HEK293 (cell line): ENCODE results near the gene SPEF1.

Source experiments
- CTCF ChIA-PET: fragments of 350-600 bp; formaldehyde crosslinking; extraction: SDS; loops from one replicate; lab custom pipeline; 2021; ENCODE audit warnings: antibody characterized with exemption; lab: Yijun Ruan, JAX
- POLR2A ChIA-PET: fragments of 300-600 bp; formaldehyde crosslinking; extraction: SDS; loops from one replicate; lab custom pipeline; 2020; ENCODE audit warnings: antibody characterized with exemption, inconsistent platforms; lab: Yijun Ruan, JAX
- H3K27ac ChIP-seq: fragments of 200-500 bp; sonication (Bioruptor generic); 2 replicates; pipeline ENCODE4 v1.5.1; 2014; ENCODE audit warnings: low read depth, low read length, control low read depth, inconsistent platforms; ENCODE audit errors: extremely low read depth
- H3K36me3 ChIP-seq, 2 experiments: fragments of 200-500 bp in 1 of 2; sonication (Bioruptor generic) in 1 of 2; 1 replicate in 1 of 2; 2 replicates in 1 of 2; pipeline ENCODE4 v1.5.1; 2014 to 2017; ENCODE audit warnings: inconsistent platforms in 2 of 2, low read length in 2 of 2; ENCODE audit not compliant: control insufficient read depth in 2 of 2, insufficient read depth in 1 of 2
- H3K4me1 ChIP-seq: fragments of 200-500 bp; sonication (Bioruptor generic); 2 replicates; pipeline ENCODE4 v1.5.1; 2014; ENCODE audit warnings: mild to moderate bottlenecking, low read length, inconsistent platforms; ENCODE audit not compliant: control insufficient read depth, insufficient read depth
- H3K4me3 ChIP-seq: 2 replicates; pipeline ENCODE4 v1.5.1; 2011; ENCODE audit warnings: low read depth, mild to moderate bottlenecking, control low read depth, low read length, moderate library complexity
- H3K9me3 ChIP-seq: fragments of 200-500 bp; sonication (Bioruptor generic); 2 replicates; pipeline ENCODE4 v1.5.1; 2014; ENCODE audit warnings: low read depth, low read length, inconsistent platforms; ENCODE audit not compliant: control insufficient read depth, insufficient read depth
- ELK4 ChIP-seq: IDR thresholded peaks from 2 replicates; pipeline ENCODE4 v1.6.1; 2011; ENCODE audit warnings: mild to moderate bottlenecking, low read depth, low read length, borderline replicate concordance
- GLIS1 ChIP-seq: fragments of 450-650 bp; formaldehyde crosslinking; IDR thresholded peaks from 2 replicates; pipeline ENCODE4 v1.5.1; 2016; ENCODE audit warnings: missing biosample characterization, missing genetic modification characterization
- HOXC10 ChIP-seq: sonication (generic); formaldehyde crosslinking; IDR thresholded peaks from 2 replicates; pipeline ENCODE4 v1.8.1; 2023; ENCODE audit warnings: mild to moderate bottlenecking, missing genetic modification reagents
- KLF1 ChIP-seq: fragments of 450-650 bp; formaldehyde crosslinking; IDR thresholded peaks from 2 replicates; pipeline ENCODE4 v1.5.1; 2016; ENCODE audit warnings: missing biosample characterization, missing genetic modification characterization
- PRDM1 ChIP-seq: fragments of 450-650 bp; formaldehyde crosslinking; IDR thresholded peaks from 2 replicates; pipeline ENCODE4; 2016; ENCODE audit warnings: missing biosample characterization, missing genetic modification characterization
- REST ChIP-seq: fragments of 450-650 bp; formaldehyde crosslinking; IDR thresholded peaks from 2 replicates; pipeline ENCODE4 v1.5.1; 2016; ENCODE audit warnings: missing biosample characterization, missing genetic modification characterization
- ZBTB21 ChIP-seq: fragments of 450-650 bp; formaldehyde crosslinking; IDR thresholded peaks from 2 replicates; pipeline ENCODE4 v1.5.1; 2017; ENCODE audit warnings: missing biosample characterization, missing genetic modification characterization
- ZIC2 ChIP-seq: fragments of 450-650 bp; formaldehyde crosslinking; IDR thresholded peaks from 2 replicates; pipeline ENCODE4 v1.5.1; 2016; ENCODE audit warnings: missing biosample characterization, missing genetic modification characterization
- ZNF148 ChIP-seq: fragments of 450-650 bp; formaldehyde crosslinking; IDR thresholded peaks from 2 replicates; pipeline ENCODE4 v1.5.0; 2017; ENCODE audit warnings: missing biosample characterization, missing genetic modification characterization, borderline replicate concordance
- ZNF16 ChIP-seq: fragments of 450-650 bp; formaldehyde crosslinking; IDR thresholded peaks from 2 replicates; pipeline ENCODE4 v1.5.1; 2016; ENCODE audit warnings: low read depth, missing biosample characterization, missing genetic modification characterization
- ZNF221 ChIP-seq: fragments of 450-650 bp; formaldehyde crosslinking; IDR thresholded peaks from 2 replicates; pipeline ENCODE4 v1.5.1; 2017; ENCODE audit warnings: missing biosample characterization, missing genetic modification characterization, borderline replicate concordance
- ZNF341 ChIP-seq: fragments of 450-650 bp; formaldehyde crosslinking; IDR thresholded peaks from 2 replicates; pipeline ENCODE4; 2016; ENCODE audit warnings: low read depth, missing biosample characterization, missing genetic modification characterization
- ZNF404 ChIP-seq: fragments of 450-650 bp; formaldehyde crosslinking; IDR thresholded peaks from 2 replicates; pipeline ENCODE4 v1.5.1; 2017; ENCODE audit warnings: missing biosample characterization, missing genetic modification characterization
- ZNF488 ChIP-seq: fragments of 450-650 bp; formaldehyde crosslinking; IDR thresholded peaks from 2 replicates; pipeline ENCODE4 v1.5.1; 2016; ENCODE audit warnings: missing biosample characterization, missing genetic modification characterization
- ZNF510 ChIP-seq: fragments of 450-650 bp; formaldehyde crosslinking; IDR thresholded peaks from 2 replicates; pipeline ENCODE4 v1.5.1; 2018; ENCODE audit warnings: mild to moderate bottlenecking, missing genetic modification characterization, missing biosample characterization; ENCODE audit not compliant: insufficient replicate concordance
- ZNF555 ChIP-seq: fragments of 450-650 bp; formaldehyde crosslinking; conservative IDR thresholded peaks from 2 replicates; pipeline ENCODE4 v1.5.1; 2017; ENCODE audit warnings: missing biosample characterization, mild to moderate bottlenecking, missing genetic modification characterization, inconsistent platforms
- ZNF600 ChIP-seq: fragments of 450-650 bp; formaldehyde crosslinking; IDR thresholded peaks from 2 replicates; pipeline ENCODE4 v1.5.1; 2016; ENCODE audit warnings: missing biosample characterization, missing genetic modification characterization
- ZNF624 ChIP-seq: fragments of 450-650 bp; formaldehyde crosslinking; IDR thresholded peaks from 2 replicates; pipeline ENCODE4 v1.5.1; 2017; ENCODE audit warnings: missing biosample characterization, missing genetic modification characterization
- ZNF629 ChIP-seq: fragments of 450-650 bp; formaldehyde crosslinking; IDR thresholded peaks from 2 replicates; pipeline ENCODE4 v1.5.1; 2017; ENCODE audit warnings: missing biosample characterization, missing genetic modification characterization
- ZNF777 ChIP-seq: fragments of 450-650 bp; formaldehyde crosslinking; IDR thresholded peaks from 2 replicates; pipeline ENCODE4 v1.5.1; 2017; ENCODE audit warnings: missing biosample characterization, missing genetic modification characterization, borderline replicate concordance

SPEF1 gene

GRCh38 chr20:3731944-3732326, 49.3 kb downstream of the SPEF1 start:
- Histone ChIP-seq H3K36me3 (no peaks in the 10 kb centered on the region), H3K27ac (no peak overlapping the region), H3K9me3 (no peaks in the 10 kb centered on the region), H3K4me3 (no peak overlapping the region), H3K4me1 (peaks cover 10% of the 10 kb centered on the region)
- POLR2A ChIA-PET, result interaction anchor here (0.6 kb wide), 1 partner anchor 21 kb away, joined by 3 read pairs; no protein-coding TSS in a partner anchor
- TF ChIP-seq ZNF510 (tag by site-specific recombination) (no peak), ZNF404 (tag by site-specific recombination) (no peak), ZNF777 (tag by site-specific recombination) (no peak), ZNF16 (tag by site-specific recombination) (no peak), ZNF221 (tag by site-specific recombination) (no peak), HOXC10 (no peak), ZNF341 (tag by site-specific recombination) (no peak), ZNF555 (tag by site-specific recombination) (no peak)
- CTCF ChIA-PET, result interaction anchor here (1.0 to 3.4 kb wide), 2 partner anchors 10 to 22 kb away, joined by 4 to 14 read pairs; no protein-coding TSS in a partner anchor

- H3K9me3 ChIP-seq, result no peaks in the 10 kb centered on the region
- POLR2A ChIA-PET, result no interaction called here
- TF ChIP-seq PRDM1 (tag by site-specific recombination) (no peak), ZNF600 (peak; percentile 55)
- TF ChIP-seq, all 188 proteins: peak for 1
- CTCF ChIA-PET, result interaction anchor here (0.6 to 3.4 kb wide), 6 partner anchors 11 to 673 kb away, joined by 3 to 14 read pairs (median 4); no protein-coding TSS in a partner anchor
- Histone ChIP-seq H3K27ac (no peak overlapping the region), H3K4me1 (peaks cover 10% of the 10 kb centered on the region), H3K4me3 (no peak overlapping the region), H3K36me3 (no peaks in the 10 kb centered on the region)
Measured at GRCh38 chr20:3730803-3731672, 50.2 kb downstream of the SPEF1 start.

GRCh38 chr20:3729811-3730540, 51.3 kb downstream of the SPEF1 start:
- Histone ChIP-seq H3K9me3 (no peaks in the 10 kb centered on the region), H3K4me3 (no peak overlapping the region), H3K36me3 (no peaks in the 10 kb centered on the region), H3K4me1 (peaks cover 10% of the 10 kb centered on the region), H3K27ac (no peak overlapping the region)
- ChIA-PET CTCF (interaction anchor here (0.6 to 3.4 kb wide), 4 partner anchors 14 to 31 kb away, joined by 3 to 14 read pairs (median 6); no protein-coding TSS in a partner anchor), POLR2A (interaction anchor here (0.7 kb wide), 1 partner anchor 25 kb away, joined by 4 read pairs; no protein-coding TSS in a partner anchor)
- TF ChIP-seq GLIS1 (tag by site-specific recombination), result peak; percentile 76
- no peak for TF ChIP-seq ZNF488
- TF ChIP-seq REST (tag by site-specific recombination), result no peak
- peak; percentile 39; the same call in 1 of the 2 replicates for TF ChIP-seq ZIC2 (tag by site-specific recombination)
- TF ChIP-seq ZNF629 (tag by site-specific recombination), result no peak
- no peak for TF ChIP-seq ZNF148 (tag by site-specific recombination)
- no peak for TF ChIP-seq ELK4
- TF ChIP-seq ZNF624 (tag by site-specific recombination), result no peak
- no peak for TF ChIP-seq ZBTB21 (tag by site-specific recombination)
- 0 out of 2 replicates have a peak, but pooled peaks have one; percentile 18 for TF ChIP-seq KLF1 (tag by site-specific recombination)
